Lower leg skin (tissue), 4 donors: ENCODE results near the gene BCL7A. TPM values are rescaled to one million over a fixed set of nuclear protein-coding genes. Genes with fewer than 3 reads are reported as not detected.

Experiments
- DNase-seq, 2 donors: peaks; one replicate each; pipeline ENCODE4 v3.0.0-alpha.2; 2019; ENCODE audit warnings: low spot score in 2 of 2
- H3K4me3 ChIP-seq: fragments of 200-600 bp; sonication (generic); 2 replicates; pipeline ENCODE4 v1.5.1; 2017; ENCODE audit warnings: mild to moderate bottlenecking, low read depth; ENCODE audit not compliant: poor library complexity, severe bottlenecking
- POLR2A ChIP-seq, 2 donors: fragments of 450-650 bp; IDR thresholded peaks; one replicate each; pipeline ENCODE4 v1.6.1; 2016 to 2017; ENCODE audit warnings: antibody characterized with exemption in 2 of 2, mild to moderate bottlenecking in 1 of 2, moderate library complexity in 1 of 2
- WGBS, 2 donors: methylation state at CpG; one replicate each; pipeline ENCODE4 v1.1.5; 2018; 5-methylcytosine and 5-hydroxymethylcytosine counted together
- intact Hi-C: fragments of 100-400 bp; cut with DNase I; formaldehyde crosslinking; loops from one replicate; pipeline ENCODE4 v1.15.0; 2023; ENCODE audit warnings: low total_unique reads
- total RNA-seq, 4 donors: library from RNA; depleted of rRNA; stranded (reverse); fragments of >200 nt; gene quantifications; one replicate each; pipeline ENCODE4 v1.1.0, GENCODE V29; 2016
- TF ChIP-seq, protein P1 (sequence below), 3 donors: fragments of 450-650 bp; IDR thresholded peaks; one replicate each; pipeline ENCODE4 v1.5.1; 2016; ENCODE audit warnings: antibody characterized with exemption in 3 of 3, mild to moderate bottlenecking in 3 of 3, moderate library complexity in 2 of 3

The BCL7A gene
- total RNA-seq, 4 donors from 2014 or later: 17.8 to 22.3 (median 18.9) TPM

DNA sequence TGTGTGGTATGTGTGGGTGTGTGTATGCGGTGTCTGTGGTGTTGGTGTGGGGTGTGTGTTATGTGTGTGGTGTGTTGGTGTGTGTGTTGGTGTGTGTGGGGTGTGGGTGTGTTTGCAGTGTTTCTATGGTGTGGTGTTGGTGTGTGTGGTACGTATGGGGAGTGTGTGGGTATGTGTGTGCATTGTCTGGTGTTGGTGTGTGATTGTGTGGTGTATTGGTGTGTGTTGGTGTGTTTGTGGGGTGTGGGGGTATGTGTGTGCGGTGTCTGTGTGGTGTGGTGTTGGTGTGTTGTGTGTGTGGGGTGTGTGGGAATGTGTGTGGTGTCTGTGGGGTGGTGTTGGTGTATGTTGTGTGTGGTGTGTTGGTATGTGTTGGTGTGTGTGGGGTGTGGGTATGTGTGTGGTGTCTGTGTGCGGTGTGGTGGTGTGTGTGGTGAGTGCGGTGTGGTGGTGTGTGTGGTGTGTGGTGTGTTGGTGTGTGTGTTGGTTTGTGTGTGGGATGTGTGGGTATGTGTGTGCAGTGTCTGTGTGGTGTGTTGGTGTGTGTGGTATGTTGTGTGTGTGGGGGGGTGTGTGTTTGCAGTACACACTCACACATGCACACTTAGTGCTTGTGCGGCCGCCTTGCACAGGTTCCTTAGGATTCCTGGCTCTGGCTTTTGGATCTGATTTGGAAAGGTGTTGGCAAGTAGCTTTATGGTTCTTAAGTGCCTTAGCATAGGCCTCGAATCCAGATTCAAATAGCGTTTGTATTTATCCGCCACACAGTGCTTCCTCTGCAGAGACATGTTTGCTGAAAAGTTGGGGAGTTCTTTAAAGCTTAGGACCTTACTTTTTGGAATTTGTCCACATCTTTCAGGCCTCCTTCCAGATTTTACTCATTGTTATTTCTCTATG is 73.3 kb downstream of the BCL7A start:
- intact Hi-C loops: no loop called here
- no peak for TF ChIP-seq POLR2A (IDR thresholded peaks at IDR 0.05)
- TF ChIP-seq, protein P1, sequence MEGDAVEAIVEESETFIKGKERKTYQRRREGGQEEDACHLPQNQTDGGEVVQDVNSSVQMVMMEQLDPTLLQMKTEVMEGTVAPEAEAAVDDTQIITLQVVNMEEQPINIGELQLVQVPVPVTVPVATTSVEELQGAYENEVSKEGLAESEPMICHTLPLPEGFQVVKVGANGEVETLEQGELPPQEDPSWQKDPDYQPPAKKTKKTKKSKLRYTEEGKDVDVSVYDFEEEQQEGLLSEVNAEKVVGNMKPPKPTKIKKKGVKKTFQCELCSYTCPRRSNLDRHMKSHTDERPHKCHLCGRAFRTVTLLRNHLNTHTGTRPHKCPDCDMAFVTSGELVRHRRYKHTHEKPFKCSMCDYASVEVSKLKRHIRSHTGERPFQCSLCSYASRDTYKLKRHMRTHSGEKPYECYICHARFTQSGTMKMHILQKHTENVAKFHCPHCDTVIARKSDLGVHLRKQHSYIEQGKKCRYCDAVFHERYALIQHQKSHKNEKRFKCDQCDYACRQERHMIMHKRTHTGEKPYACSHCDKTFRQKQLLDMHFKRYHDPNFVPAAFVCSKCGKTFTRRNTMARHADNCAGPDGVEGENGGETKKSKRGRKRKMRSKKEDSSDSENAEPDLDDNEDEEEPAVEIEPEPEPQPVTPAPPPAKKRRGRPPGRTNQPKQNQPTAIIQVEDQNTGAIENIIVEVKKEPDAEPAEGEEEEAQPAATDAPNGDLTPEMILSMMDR (IDR thresholded peaks at IDR 0.05): no peak
- no peak for DNase-seq
- H3K4me3 ChIP-seq: no peak overlapping the region
- WGBS, 2 donors: 53 to 64% methylated on average over 10 of the region's 10 CpGs

DNA sequence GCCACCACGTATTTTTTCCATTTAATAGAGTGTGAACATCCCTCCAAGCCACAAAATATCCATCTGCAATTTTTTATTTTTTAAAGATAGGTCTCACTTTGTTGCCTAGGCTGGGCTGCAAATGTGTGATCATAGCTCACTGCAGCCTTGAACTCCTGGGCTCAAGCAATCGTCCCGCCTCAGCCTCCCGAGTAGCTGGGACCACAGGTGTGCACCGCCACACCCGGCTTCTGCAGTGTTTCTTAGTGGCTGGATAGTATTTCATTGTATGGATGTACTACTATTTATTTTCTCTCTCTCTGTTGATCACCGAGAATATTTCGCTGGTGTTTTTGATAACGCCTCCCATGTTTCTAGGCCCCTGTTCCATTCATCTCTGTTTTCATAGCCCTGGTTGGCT is 74.3 kb downstream of the BCL7A start:
- DNase-seq: no peak
- intact Hi-C loops: no loop called here
- TF ChIP-seq POLR2A (IDR thresholded peaks at IDR 0.05): no peak
- TF ChIP-seq, protein P1 (IDR thresholded peaks at IDR 0.05): no peak
- WGBS, 2 donors: 71 to 82% methylated on average over 8 to 9 of the region's 9 CpGs
- H3K4me3 ChIP-seq: no peak overlapping the region

DNA sequence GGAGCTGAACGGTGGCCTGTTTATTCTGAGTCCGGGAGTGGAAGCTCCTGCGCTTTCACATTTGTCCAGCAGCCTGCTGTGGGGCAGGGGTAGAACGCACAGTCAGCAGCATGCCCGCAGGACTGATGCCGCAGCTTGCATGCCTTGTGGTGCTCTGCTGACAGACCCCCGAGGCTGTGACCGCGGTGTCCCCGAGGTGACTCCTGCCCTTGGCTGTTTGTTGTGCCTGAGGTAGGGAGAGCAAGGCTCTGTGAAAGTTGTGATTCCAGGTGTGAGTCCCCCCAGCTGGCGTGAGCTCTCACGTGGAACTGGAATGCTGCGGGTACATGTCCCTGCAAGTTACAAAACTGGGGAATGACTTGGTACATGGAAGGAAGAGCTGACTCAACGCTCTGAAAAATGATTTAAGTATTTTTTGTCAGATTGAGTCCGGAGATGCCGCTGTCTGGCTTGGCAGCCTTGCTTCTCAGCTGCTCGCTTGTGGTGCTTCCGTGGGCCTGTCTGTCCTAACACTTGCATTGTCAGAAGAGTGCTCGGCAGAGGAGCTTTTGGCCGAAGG is 75.0 kb downstream of the BCL7A start:
- intact Hi-C loops: no loop called here
- DNase-seq: no peak
- WGBS, 2 donors: 41 to 50% methylated on average over 15 to 20 of the region's 20 CpGs

DNA sequence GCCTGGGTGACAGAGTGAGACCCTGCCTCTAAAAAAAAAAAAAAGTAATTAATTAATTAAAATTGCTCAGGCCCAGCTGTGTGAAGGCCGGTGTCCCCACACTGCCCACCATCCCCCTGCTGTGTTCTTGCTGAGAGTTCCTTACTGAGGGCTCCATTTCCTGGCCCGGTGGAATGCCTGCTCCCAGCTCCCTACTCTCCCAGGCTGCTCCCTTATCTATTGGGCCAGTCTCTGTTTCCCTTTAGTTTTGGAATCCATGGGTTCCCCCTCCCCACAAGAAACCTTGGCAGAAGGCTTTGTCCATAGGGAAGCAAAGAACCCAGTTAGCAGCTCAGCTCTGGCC is 75.9 kb downstream of the BCL7A start:
- DNase-seq: no peak
- no peak overlapping the region for H3K4me3 ChIP-seq
- 56 to 57% methylated on average over 2 of the region's 2 CpGs for WGBS, 2 donors
- TF ChIP-seq, protein P1 (IDR thresholded peaks at IDR 0.05): no peak
- no peak for TF ChIP-seq POLR2A (IDR thresholded peaks at IDR 0.05)
- intact Hi-C loops: no loop called here

More for the DNA sequence above, 75.0 kb downstream of the BCL7A start:
- no peak overlapping the region for H3K4me3 ChIP-seq
- TF ChIP-seq POLR2A (IDR thresholded peaks at IDR 0.05): no peak
- TF ChIP-seq, protein P1 (IDR thresholded peaks at IDR 0.05): no peak

DNA sequence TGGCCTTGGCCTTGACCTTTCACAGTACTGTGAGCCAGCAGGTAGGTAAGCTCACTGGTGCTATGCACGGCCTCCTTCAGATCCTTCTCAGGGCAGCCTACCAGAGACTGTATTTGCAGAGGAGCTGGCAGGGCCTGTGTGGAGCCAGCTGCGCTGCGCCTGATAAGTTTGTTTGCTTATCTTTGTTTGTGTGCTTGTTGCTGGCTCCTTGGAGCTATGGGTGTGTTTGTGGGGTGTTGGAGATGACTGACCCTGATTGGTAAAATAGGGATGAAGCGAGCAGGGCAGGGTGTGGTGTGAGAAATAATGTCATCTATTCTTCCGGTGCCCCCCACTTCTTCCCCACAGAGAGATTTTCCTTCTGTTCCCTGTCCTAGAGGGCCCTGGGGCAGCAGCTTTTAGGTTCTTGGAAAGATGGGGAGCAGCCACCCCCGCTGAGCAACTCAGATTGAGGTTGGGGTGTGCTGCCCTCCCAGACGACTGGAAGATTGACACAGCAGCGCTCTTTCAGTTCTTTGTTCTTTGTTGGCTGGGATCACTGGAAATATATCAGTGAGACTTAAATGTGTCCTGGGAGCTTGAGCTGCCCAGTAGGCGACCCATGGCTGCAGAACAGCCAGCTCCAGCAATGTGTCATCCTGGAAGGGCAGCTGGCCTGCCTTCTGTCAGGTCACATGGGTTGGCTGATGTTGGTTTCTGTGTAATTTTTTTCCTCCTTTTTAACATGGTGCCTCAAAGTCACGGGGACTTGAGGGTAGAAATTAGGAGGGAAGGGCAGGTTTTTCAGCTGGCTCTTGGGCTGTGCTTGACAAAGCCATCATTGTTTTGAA is 76.5 kb downstream of the BCL7A start:
- intact Hi-C loops: no loop called here
- DNase-seq: peak in 1 of 2 donors; percentile 68
- no peak for TF ChIP-seq POLR2A (IDR thresholded peaks at IDR 0.05)
- TF ChIP-seq, protein P1 (IDR thresholded peaks at IDR 0.05): no peak
- H3K4me3 ChIP-seq: no peak overlapping the region
- 20% methylated on average over 10 of the region's 10 CpGs for WGBS, 2 donors
